Prostate gland (tissue), 2 donors: Measurements from ENCODE around the gene FARP2. TPM values are rescaled to one million over a fixed set of nuclear protein-coding genes. Genes with fewer than 3 reads are reported as not detected.
"Not testable (repeated sequence)": the region's sequence is repeated elsewhere in the genome, so short reads cannot be mapped to it uniquely, and the experiment has no call there.

Source experiments
- DNase-seq: peaks from one replicate; pipeline ENCODE4 v3.0.0-alpha.2; 2019; ENCODE audit warnings: low spot score
- H3K27ac ChIP-seq, 2 donors: fragments of 200-600 bp; sonication (generic); 2 replicates each; pipeline ENCODE4 v1.5.1; 2017 to 2019
- H3K27me3 ChIP-seq: fragments of 200-600 bp; sonication (generic); replicated peaks from 2 replicates; pipeline ENCODE4 v1.5.1; 2019; ENCODE audit not compliant: insufficient read depth
- H3K36me3 ChIP-seq, 2 donors: fragments of 200-600 bp; sonication (generic); 1 replicate in 1 of 2; 2 replicates in 1 of 2; pipeline versions ENCODE4 v1.5.1 to v1.8.1; 2017 to 2019
- H3K4me1 ChIP-seq: fragments of 200-600 bp; sonication (generic); replicated peaks from 2 replicates; pipeline ENCODE4 v1.5.1; 2019
- H3K4me3 ChIP-seq, 2 donors: fragments of 200-600 bp; sonication (generic); 2 replicates each; pipeline ENCODE4 v1.5.1; 2017 to 2019
- H3K9me3 ChIP-seq: fragments of 200-600 bp; sonication (generic); 2 replicates; pipeline ENCODE4 v1.5.1; 2017
- CTCF ChIP-seq, 4 experiments: fragments of 200-600 bp in 2 of 4; fragments of 450-650 bp in 2 of 4; sonication (generic) in 2 of 4; IDR thresholded peaks; 1 replicate in 3 of 4; 2 replicates in 1 of 4; pipeline ENCODE4 v1.5.1; 2016 to 2019; ENCODE audit warnings: antibody characterized with exemption in 4 of 4, mild to moderate bottlenecking in 2 of 4, moderate library complexity in 2 of 4
- POLR2A ChIP-seq: fragments of 450-650 bp; IDR thresholded peaks from one replicate; pipeline ENCODE4 v1.6.1; 2016; ENCODE audit warnings: antibody characterized with exemption, mild to moderate bottlenecking
- POLR2AphosphoS5 ChIP-seq: sonication (generic); formaldehyde crosslinking; IDR thresholded peaks from one replicate; pipeline ENCODE4 v1.6.1; 2017; ENCODE audit warnings: antibody characterized with exemption
- WGBS: methylation state at CpG from one replicate; pipeline ENCODE4 v1.1.5; 2018; 5-methylcytosine and 5-hydroxymethylcytosine counted together
- intact Hi-C: fragments of 100-400 bp; cut with DNase I; formaldehyde crosslinking; loops from one replicate; pipeline ENCODE4 v1.14.2; 2022
- total RNA-seq, 2 donors: library from RNA; depleted of rRNA; stranded (reverse); fragments of >200 nt; gene quantifications; one replicate each; pipeline ENCODE4 v1.1.0, GENCODE V29; 2016

The FARP2 gene
- total RNA-seq, 2 donors from 2014 or later, result 32.4 to 35.9 TPM

GRCh38 chr2:241443486-241444223 is 87.6 kb downstream of the FARP2 start:
- no peaks in the 10 kb centered on the region for H3K36me3 ChIP-seq
- TF ChIP-seq POLR2A, result no peak
- TF ChIP-seq CTCF (IDR thresholded peaks at IDR 0.05), result no peak
- TF ChIP-seq POLR2AphosphoS5, result no peak
- DNase-seq, result no peak
- H3K27me3 ChIP-seq, result no peaks in the 10 kb centered on the region
- H3K4me3 ChIP-seq, result no peak overlapping the region
- H3K9me3 ChIP-seq, result no peaks in the 10 kb centered on the region
- no peak overlapping the region for H3K27ac ChIP-seq
- WGBS, result 73% methylated on average over 6 of the region's 6 CpGs
- intact Hi-C loops, result no loop called here
- H3K4me1 ChIP-seq, result no peaks in the 10 kb centered on the region

GRCh38 chr2:241445426-241445825 is 89.3 kb downstream of the FARP2 start:
- TF ChIP-seq POLR2AphosphoS5, result no peak
- TF ChIP-seq CTCF (IDR thresholded peaks at IDR 0.05), result no peak
- TF ChIP-seq POLR2A, result no peak
- Histone ChIP-seq H3K9me3 (no peaks in the 10 kb centered on the region), H3K4me3 (no peak overlapping the region), H3K27me3 (no peaks in the 10 kb centered on the region), H3K27ac (no peak overlapping the region), H3K36me3 (no peaks in the 10 kb centered on the region), H3K4me1 (no peaks in the 10 kb centered on the region)
- WGBS, result 64% methylated on average over 2 of the region's 2 CpGs
- DNase-seq, result no peak
- intact Hi-C loops, result no loop called here

- H3K36me3 ChIP-seq, intact Hi-C loops, DNase-seq, H3K9me3 ChIP-seq, H3K4me3 ChIP-seq, H3K27ac ChIP-seq, H3K27me3 ChIP-seq, H3K4me1 ChIP-seq: not testable (repeated sequence)
- 94% methylated on average over 7 of the region's 7 CpGs for WGBS
Measured at GRCh38 chr2:241450092-241450491, 94.0 kb downstream of the FARP2 start.

- 74% methylated on average over 10 of the region's 10 CpGs for WGBS
- Histone ChIP-seq H3K27ac (no peak overlapping the region), H3K9me3 (no peaks in the 10 kb centered on the region), H3K4me3 (no peak overlapping the region), H3K27me3 (no peaks in the 10 kb centered on the region), H3K4me1 (no peaks in the 10 kb centered on the region), H3K36me3 (no peaks in the 10 kb centered on the region)
- no peak for DNase-seq
- TF ChIP-seq POLR2A, result no peak
- no peak for TF ChIP-seq CTCF (IDR thresholded peaks at IDR 0.05)
- no peak for TF ChIP-seq POLR2AphosphoS5
- intact Hi-C loops, result no loop called here
Measured at GRCh38 chr2:241451840-241452506, 95.9 kb downstream of the FARP2 start.

GRCh38 chr2:241453919-241454318 is 97.8 kb downstream of the FARP2 start:
- H3K27me3 ChIP-seq, H3K36me3 ChIP-seq, H3K4me1 ChIP-seq, H3K9me3 ChIP-seq, H3K4me3 ChIP-seq, H3K27ac ChIP-seq, DNase-seq, intact Hi-C loops: not testable (repeated sequence)
- WGBS, result 92% methylated on average over 9 of the region's 9 CpGs
